Caki2 (cell line): ENCODE measurements around the gene DNAJC27. TPM values are rescaled to one million over a fixed set of nuclear protein-coding genes. Genes with fewer than 3 reads are reported as not detected.

Experiments
- DNase-seq: peaks from one replicate; pipeline ENCODE4 v3.0.0-alpha.2; 2015; ENCODE audit warnings: low read depth
- in situ Hi-C: cut with HindIII; loops from 2 replicates; pipeline ENCODE4 v1.10.0; 2016; ENCODE audit warnings: low sequenced_read_pairs, low pct_unique_long_range_greater_than_20kb, mixed read lengths
- total RNA-seq: library from RNA; depleted of rRNA; stranded (reverse); fragments of >200 nt; shearing (Covaris generic); gene quantifications from 2 replicates; pipeline ENCODE4 v1.2.3, GENCODE V29; 2014; ENCODE audit warnings: low replicate concordance

DNAJC27 gene
- total RNA-seq, 1 experiment from 2014 or later, result 1.1 TPM

DNA sequence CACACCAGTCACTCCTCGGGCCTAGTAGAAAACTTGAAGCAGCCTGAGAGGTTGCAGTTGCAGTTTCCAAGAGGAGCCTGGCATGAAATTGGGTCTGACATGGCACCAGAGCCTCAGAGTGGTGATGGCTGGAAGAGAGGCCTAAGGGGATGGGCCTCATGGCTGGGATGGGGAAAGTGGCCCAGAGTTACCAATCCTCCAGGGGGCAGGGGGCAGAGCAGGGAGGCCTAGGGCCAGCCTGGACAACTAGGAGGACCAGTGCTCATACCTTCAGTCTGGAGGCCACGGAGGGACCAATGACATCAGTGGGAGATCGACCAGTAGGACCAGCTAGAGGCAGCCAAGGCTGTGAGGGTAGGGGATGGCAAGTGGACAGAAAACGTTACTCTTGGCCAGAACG is 36.6 kb downstream of the DNAJC27 start:
- DNase-seq, result no peak
- in situ Hi-C loops, result no loop called here

DNA sequence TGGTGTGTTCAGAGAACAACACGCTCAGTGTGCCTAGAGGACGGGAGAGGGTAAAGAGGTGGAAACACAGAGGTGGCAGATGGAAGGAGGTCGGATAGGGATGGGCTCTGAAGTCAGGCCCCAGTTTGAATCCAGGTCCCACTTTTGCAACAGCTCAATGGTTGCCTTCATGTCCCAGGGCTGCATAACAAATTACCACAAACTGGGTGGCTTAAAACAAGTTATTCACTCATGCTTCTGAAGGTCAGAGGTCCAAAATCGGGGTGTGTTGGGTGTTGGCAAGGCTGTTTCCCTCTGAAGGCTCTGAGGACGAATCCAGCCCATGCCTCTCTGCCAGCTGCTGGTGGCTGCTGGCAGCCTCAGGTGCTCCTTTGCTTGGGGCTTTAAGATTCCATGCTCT is 39.0 kb downstream of the DNAJC27 start:
- no peak for DNase-seq
- in situ Hi-C loops, result no loop called here

DNA sequence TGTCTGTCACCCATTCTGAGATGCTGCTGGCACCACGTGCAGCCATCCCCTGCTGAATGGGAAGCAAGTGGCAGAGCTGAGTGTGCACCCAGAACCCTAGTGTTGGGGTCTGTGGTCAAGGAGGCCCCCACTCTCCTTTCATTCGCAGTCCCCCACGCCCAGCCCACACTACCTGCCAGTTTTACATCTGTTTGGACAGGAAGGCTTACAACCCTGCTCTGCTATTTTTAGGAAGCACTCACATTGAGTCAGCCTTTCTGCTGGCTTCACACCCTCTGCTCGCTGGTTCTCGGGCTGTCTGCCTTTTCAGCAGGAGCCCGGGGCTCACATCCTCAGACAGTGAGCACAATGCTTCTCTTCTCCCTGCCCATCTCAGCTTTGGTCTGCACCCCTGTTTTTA is 41.0 kb downstream of the DNAJC27 start:
- in situ Hi-C loops, result no loop called here
- no peak for DNase-seq

DNA sequence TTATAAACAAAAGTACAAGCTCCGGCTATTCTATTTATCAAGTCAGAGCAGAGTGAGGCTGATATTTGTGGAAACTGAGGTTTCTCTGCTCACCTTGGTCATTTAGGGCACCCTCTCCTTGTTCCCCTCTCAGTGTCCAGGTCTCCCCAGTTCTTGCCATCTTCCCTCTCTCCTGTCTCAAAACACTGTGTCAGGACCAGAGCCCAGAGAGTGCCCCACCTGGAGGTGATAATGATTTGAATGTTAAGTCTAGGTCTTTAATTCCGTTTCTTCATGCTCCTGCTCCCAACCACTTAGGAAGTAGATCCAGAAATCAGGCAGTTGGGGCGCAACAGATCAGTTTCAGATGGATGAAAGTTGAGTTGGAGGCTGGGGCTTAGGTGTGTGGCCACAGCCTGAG is 42.5 kb downstream of the DNAJC27 start:
- no peak for DNase-seq
- in situ Hi-C loops, result no loop called here

DNA sequence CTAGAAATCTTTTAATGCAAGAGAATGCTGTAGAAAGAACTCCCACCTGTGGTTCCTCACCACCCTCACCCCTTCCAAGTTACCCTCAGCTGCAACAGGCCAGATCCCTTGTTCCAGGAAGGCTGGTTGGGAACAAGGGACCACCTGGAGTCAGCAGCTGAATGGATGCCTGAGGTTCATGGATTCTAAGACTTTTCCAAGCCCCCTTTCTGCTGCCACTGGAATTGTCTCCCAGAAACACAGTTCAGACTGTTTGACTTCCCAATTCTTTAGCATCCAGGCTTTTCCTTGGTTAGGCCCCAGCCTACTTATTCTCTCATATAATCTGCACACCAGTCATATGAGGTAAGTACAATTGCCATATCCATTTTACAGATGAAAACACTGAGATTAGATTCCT is 43.7 kb downstream of the DNAJC27 start:
- in situ Hi-C loops, result no loop called here
- DNase-seq, result no peak

DNA sequence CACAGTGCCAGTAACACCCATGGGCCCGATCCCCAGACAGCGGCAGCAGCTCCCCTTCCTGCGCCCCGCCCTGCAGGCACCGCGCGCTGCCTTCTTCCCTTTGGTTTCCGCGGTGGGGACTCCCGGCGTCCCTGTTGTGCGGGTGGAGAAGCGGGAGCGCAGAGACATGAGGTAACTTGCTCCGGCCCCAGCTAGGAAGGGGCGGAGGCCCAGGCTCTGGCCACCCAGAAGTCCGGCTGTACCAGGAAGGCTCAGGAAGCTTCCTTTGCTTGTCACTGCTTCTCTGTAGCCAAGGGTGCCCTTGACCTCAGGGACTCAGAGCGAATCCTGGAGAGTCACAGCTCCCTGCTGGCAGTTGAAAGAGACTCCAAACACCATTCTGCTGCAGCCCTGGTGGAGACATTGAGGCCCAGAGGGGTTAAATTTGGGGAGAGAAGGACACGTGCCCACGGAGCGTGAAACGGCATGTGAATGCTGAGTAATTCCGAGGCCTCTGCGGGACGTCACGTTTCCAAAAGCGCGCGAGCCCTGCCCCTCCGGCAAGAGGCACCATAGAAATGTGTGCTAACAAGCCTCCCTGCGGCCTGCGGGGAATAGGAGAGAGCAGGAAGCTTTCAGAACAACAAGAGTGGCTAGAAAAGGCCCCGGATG is 45.0 kb downstream of the DNAJC27 start:
- in situ Hi-C loops, result no loop called here
- no peak for DNase-seq

DNA sequence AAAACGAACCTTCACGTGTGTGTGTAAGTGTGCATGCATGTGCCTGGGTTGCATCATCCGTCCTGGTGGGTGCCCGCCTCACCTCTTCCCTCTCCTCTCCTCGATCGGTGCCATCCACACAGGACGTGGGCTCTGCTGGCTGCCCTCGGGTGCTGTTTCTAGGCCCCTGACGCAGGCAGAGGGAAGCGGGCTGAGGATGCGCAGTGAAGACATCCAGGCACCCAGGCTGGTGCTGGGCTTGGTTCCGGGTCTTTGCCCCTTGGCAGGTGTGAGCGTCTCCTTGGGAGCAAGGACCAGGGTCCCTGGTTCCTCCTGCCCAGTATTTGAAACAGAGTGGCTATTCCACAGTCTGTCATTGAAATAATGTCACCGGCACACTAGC is 45.5 kb downstream of the DNAJC27 start:
- DNase-seq, result no peak
- in situ Hi-C loops, result no loop called here

DNA sequence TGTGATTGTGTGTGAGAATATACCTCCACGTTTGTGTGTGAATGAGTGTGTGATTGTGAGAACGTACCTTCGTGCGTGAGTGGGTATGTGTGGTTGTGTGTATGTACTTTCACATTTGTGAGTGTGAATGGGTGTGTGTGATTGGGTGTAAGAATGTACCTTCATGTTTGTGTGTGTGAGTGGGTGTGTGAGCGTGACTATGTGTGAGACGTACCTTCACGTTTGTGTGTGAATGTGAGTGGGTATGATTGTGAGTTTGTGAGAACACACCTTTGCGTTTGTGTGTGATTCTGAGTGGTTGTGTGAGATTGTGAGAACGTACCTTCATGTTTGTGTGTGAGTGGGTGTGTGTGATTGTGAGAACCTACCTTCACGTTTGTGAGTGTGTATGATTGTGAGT is 45.9 kb downstream of the DNAJC27 start:
- in situ Hi-C loops, result no loop called here
- no peak for DNase-seq

DNA sequence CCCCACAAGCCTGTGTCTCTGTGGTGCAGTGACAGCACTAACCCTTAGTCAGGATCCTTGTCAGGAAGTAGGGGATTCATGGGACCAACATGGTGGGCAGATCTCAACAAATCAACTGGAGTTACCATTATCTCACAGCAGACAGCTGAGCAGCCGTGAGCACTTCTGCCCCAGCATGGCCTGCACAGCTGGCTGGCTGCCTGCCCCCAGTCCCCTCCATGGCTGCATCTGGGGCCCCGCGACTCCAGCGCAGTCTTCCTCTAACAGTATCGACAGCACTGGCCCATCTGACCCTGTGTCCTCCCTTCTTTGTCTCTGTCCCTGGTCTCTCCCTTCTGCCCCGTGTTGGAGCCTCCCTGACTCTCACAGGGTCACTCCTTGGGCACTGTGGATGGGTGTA is 47.0 kb downstream of the DNAJC27 start:
- no peak for DNase-seq
- in situ Hi-C loops, result no loop called here

DNA sequence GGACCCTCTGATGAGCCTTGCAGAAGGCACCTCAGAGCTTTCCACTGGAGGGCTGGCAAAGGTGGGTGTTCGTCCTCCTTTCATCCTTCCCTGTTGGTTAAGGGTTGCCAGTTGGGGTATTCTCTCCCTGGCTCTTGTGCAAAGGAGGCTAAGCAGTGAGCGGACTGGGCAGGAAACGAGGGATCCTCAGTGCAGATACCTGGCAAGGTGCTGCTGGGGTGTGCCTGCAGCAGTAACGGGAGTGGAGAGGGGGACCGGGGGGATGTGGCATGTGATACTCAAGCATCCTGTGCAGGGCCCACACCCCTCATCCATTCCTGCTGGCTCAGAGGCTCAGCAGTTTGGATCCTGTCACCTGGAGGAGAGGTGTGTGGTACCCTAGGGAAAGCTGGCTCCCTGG is 47.5 kb downstream of the DNAJC27 start:
- in situ Hi-C loops, result no loop called here
- no peak for DNase-seq

DNA sequence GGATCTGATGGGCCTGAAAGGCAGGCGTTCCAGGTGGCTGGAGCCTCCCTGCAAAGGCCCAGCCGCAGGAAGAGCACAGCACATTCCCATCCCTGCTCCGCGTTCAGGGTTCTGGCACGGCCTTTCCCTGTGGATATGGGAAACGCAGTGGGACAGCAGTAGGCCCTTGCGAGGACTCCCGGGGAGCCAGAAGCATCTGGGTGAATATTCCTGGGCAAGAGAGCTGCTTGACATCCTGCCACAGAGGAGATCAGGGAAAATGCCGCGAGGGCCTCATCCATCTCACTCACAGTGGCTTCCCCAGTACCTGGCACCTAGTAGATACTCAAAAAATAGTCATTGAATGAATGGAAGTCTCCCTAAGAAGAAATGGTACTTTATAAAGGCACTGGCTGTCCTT is 48.6 kb downstream of the DNAJC27 start:
- in situ Hi-C loops, result no loop called here
- DNase-seq, result no peak

DNA sequence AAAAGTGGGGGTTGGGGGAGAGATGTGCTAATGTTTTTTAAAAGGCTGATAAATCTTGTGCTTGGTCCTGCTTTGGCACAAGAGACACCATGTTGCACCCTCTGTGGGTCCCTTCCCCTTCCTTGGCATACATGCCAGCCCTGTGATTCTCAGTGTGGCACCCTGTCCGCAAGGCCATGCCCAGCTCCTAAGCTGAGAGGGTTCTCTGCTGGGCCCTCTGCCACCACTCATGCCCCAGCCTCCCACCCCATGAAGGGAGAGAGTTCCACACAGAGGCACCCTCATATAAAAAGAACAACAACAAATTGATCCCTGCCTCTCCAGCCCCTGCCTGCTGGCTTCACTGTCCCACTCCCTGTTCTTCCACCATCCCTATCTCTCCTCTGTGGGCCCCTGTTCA is 49.2 kb downstream of the DNAJC27 start:
- in situ Hi-C loops, result no loop called here
- DNase-seq, result no peak

DNA sequence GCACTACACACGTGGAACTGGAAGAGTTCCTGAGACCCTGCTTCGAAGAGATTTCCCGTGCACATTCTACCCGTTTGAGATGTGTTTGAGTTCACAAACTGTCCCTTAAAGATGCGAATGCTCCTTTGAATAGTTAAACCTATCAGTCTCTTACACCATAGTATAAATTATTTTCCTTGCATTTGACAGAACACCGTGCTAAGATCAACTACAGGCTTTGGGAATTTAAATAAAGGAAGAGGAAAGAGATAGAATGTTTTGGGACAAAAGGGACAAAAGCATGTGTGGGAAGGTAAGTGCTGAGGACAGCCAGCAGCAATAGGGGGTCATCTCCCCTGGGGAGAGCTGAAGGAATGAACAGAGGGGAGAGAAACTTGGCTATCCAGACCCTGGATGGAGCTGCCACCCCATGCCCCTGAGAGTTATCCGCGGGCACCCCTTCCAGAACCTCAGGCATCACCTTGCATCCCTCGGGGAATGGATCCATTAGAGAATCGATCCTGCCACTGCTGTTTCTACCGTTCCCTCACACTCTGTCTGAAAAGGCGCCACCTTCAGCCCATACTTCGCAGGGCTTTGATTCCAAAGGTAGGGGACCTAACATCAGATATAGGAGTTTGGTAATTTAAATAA is 50.8 kb downstream of the DNAJC27 start:
- peak; percentile 28 for DNase-seq
- in situ Hi-C loops, result no loop called here

DNA sequence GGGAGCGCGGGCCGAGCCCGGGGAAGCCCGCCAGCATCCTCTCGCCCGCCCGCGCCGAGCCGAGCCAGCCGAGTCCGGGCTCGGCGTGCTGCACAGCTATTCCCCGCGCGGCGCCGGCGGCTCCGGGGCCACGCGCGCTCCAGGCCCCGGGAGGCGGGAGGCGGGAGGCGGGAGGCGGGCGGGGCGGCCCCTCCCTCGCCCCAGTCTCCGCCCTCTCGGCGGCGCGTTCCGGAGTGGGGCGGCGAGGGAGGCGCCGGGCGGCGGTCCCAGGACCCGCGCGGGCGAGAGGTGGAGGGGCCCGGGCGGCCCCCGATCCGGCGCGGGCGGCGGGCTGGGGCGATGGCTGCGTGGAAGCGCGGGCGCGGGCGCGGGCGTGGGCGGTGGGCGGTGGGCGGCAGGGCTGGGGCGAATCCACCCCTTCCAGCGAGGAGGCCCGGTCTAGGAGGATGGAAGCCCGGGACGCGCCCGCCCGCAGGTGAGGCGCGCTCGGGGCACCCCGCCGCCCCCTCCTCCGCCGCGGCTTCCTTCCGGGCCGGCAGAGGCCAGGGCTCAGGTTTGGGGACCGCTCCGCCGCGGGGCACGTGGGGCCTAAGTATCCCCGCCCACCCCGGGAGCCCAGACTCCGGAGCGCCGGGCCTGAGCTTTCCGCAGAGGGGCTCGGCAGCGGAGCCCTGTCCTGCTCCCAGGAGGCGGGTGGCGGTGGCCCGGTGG is 51.5 kb downstream of the DNAJC27 start, which contains the start of gene ADCY3:
ADCY3 (minus strand) TSS at position 140 of the 711 bp plus-strand sequence. CDS start 1,250 bp downstream, outside the sequence.
- in situ Hi-C loops, result no loop called here
- DNase-seq, result peak; percentile 27

DNA sequence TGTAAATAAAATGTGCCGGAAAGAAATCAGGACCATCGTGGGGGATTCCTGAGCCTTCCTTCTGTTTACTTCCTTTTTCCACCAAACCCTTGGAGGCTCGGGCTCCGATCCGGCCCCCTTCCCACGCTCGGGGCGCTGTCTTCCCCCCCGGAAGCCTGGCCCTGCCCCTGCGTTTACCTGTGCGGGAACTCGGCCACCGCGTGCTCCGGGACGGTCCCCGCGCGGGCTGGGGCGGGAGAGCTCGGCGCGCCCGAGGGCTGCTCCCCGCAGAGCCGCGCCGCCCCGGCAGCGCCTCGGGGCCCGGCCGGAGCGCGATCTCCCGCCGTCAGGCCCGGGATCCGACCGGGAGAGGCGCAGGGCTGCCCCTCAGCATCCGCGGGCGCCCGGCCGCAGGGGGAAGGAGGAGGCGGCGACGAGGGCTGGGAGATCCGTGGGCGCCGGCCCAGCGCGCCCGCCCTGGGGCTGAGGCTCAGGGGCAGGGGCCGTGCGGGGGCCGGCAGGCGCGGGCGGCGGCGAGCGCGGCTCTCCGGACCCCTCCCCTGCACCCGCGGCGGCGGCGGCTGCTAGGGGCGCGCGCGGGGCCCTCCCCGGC is 52.2 kb downstream of the DNAJC27 start:
- DNase-seq, result no peak
- in situ Hi-C loops, result no loop called here

DNA sequence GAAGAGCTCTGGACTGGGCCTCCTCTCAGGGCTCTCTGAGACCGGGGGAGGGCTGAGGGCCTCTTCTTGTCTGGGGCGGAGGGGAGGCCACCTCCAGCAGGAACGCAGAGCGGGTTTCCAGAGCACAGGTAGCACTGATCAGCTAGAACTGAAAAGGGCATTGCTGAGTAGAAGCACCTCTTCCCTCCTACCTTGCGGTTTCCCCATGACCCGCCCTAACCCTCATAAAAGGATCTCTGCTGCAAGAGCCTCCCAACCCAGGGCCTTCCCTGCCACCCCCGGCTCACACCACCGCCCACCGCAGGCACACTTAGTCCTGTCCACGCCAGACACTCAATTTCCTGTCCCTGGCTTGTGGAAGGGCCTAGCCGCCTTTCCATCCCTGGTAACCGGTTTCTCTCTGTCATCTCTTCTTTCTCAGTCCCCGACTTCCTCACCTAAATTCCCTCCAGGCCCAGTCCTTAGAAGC is 52.7 kb downstream of the DNAJC27 start:
- in situ Hi-C loops, result no loop called here
- no peak for DNase-seq

DNA sequence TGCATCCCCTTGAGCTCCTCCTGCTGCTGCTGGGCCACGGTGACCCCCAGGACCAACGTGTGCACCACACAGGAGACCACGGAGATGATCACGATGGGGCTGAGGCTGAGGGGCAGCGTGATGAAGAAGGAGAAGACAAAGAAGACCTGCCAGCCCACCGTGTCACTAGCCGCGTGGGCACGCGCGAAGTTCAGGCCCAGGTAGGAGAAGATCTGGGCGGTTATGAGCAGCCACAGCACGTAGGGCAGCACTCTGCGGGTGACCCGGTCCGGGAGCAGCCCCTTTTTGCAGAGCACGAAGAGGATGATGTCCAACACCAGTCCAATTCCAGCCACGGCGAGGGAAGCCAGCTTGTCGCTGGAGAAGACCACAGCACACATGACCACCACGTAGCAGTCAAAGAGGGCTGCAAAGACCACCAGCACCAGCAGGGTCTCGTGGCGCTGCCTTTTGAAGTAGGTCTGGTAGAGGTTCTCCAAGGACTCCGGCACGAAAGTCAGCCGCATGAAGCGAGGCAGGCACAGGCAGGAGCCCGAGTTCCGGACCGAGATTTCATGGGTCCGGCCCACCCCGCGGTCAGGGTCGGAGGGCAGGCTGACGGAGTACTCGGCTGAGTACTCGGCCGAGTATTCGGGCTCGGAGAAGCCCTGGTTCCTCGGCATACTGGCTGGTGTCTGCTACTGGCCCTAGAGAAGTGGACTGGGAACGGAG is 53.3 kb downstream of the DNAJC27 start:
- in situ Hi-C loops, result no loop called here
- no peak for DNase-seq

DNA sequence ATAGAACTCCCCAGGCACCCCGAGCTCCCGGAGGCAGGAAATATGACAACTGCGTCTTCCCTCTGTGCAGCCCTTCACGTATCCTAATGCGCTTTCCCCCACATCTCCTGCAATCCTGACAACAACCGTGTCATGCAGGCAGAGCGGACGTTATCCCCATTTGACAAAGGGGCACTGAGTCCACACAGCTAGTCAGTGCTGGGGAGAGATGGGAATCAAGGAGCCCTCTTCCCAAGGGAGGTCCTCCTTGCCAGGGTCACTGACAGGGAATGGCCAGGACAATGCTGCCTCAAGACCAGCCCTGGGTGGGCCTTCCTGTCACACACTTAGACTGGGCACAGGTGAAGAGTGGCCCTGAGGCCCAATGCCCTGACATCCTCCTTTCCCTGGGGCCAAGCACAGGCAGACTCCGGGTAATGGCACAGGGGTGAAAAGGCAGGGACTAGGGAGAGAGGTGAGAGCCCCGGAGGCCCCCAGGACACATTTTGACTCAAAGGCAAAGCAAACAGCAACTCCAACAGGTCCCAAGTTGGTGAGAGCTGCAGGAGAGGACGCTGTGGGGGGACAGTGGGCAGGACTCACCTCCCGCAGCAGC is 53.9 kb downstream of the DNAJC27 start:
- no peak for DNase-seq
- in situ Hi-C loops, result no loop called here
